GM12865 (cell line): Measurements from ENCODE around the gene RGS5.

Source experiments
- DNase-seq: peaks from one replicate; pipeline ENCODE4 v3.0.0; 2010; ENCODE audit warnings: low read depth
- H3K4me3 ChIP-seq: 2 replicates; pipeline ENCODE4 v1.5.1; 2011; ENCODE audit warnings: mild to moderate bottlenecking, low read depth, low read length, control low read depth
- TF ChIP-seq, protein P1 (sequence below): IDR thresholded peaks from 2 replicates; pipeline ENCODE4 v1.5.1; 2011; ENCODE audit warnings: low read length, control low read depth, low read depth, inconsistent platforms; ENCODE audit not compliant: insufficient read depth; ENCODE audit errors: missing control alignments

Gene RGS5

DNA sequence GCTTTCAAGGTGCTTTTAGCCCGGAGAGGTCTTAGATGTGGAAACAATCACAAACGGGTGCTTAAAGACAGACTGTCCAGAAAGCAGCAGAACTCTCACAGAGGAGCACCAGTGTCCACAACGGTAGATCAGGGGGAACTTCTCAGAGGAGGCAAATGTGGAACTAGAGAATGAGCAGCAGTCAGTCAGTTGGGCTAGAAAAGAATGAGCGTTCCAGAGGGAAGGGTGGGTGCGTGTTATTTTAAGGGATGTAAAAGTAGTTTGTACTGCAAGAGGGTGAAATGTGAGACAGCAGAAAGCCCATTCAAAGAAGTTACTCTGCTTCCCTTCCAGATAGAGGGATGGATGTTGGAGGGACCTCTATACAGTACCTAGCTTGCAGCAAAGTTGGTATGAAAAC is 30.9 kb downstream of the RGS5 start:
- H3K4me3 ChIP-seq, result no peak overlapping the region
- TF ChIP-seq, protein P1, sequence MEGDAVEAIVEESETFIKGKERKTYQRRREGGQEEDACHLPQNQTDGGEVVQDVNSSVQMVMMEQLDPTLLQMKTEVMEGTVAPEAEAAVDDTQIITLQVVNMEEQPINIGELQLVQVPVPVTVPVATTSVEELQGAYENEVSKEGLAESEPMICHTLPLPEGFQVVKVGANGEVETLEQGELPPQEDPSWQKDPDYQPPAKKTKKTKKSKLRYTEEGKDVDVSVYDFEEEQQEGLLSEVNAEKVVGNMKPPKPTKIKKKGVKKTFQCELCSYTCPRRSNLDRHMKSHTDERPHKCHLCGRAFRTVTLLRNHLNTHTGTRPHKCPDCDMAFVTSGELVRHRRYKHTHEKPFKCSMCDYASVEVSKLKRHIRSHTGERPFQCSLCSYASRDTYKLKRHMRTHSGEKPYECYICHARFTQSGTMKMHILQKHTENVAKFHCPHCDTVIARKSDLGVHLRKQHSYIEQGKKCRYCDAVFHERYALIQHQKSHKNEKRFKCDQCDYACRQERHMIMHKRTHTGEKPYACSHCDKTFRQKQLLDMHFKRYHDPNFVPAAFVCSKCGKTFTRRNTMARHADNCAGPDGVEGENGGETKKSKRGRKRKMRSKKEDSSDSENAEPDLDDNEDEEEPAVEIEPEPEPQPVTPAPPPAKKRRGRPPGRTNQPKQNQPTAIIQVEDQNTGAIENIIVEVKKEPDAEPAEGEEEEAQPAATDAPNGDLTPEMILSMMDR, result no peak
- DNase-seq, result no peak

- no peak overlapping the region for H3K4me3 ChIP-seq
- DNase-seq, result no peak
- TF ChIP-seq, protein P1, result peak; percentile 25
These were observed 31.6 kb downstream of the RGS5 start for GRCh38 chr1:163170975-163171676.

- no peak overlapping the region for H3K4me3 ChIP-seq
- DNase-seq, result no peak
- TF ChIP-seq, protein P1, result no peak
These were observed 32.4 kb downstream of the RGS5 start for GRCh38 chr1:163170331-163170730.

DNA sequence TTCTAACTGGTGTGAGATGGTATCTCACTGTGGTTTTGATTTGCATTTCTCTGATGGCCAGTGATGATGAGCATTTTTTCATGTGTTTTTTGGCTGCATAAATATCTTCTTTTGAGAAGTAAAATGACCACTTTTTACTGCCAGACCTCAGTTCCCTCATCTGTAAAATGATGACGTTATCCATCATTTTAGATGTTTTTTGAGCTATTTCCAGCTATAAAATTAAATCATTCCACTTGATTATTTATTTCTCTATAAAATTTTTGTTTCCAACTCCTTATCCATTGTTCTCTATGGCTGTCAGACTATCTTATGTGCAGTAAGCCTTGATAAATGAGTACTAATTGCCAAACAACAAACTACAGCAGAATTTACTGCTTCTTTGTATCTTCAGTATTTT is 33.2 kb downstream of the RGS5 start:
- no peak overlapping the region for H3K4me3 ChIP-seq
- TF ChIP-seq, protein P1, result no peak
- DNase-seq, result no peak

- TF ChIP-seq, protein P1, result no peak
- no peak for DNase-seq
- H3K4me3 ChIP-seq, result no peak overlapping the region
These were observed 34.7 kb downstream of the RGS5 start for GRCh38 chr1:163168053-163168452.

DNA sequence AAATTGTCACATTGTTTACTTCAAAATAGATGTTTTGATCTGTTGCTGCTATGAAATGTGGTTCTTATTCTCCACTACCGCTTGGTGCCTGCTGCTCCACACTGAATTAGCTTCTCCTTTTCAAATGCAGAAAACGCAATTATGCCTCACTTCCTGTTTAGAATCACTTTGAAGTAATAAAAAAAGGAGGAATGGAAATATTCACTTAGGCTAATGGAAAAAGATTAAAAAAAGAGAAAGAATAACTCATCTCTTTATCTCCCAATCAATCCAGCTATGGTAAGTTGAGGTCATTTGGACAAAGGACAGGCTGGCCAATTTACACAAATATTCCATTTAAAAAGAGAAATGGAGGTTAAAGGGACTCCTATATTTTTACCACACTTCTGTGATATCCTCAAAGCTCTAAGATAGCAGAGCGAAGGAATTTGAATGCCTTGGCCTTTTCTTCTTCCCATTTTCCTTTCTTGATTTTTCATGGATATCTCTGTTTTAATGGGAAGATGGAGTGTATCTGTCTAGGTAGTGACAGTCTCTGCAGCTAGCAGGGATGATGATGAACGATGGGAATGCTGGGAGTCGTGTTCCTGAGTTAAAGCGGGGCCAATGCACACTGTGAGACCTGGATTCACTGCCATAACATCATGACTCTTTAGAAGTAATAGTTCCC is 35.7 kb downstream of the RGS5 start:
- H3K4me3 ChIP-seq, result no peak overlapping the region
- DNase-seq, result no peak
- TF ChIP-seq, protein P1, result no peak

GRCh38 chr1:163165119-163165518 is 37.6 kb downstream of the RGS5 start:
- TF ChIP-seq, protein P1, result no peak
- H3K4me3 ChIP-seq, result no peak overlapping the region
- no peak for DNase-seq
